ENCODE data around the gene ALPL.

ALPL gene

DNA sequence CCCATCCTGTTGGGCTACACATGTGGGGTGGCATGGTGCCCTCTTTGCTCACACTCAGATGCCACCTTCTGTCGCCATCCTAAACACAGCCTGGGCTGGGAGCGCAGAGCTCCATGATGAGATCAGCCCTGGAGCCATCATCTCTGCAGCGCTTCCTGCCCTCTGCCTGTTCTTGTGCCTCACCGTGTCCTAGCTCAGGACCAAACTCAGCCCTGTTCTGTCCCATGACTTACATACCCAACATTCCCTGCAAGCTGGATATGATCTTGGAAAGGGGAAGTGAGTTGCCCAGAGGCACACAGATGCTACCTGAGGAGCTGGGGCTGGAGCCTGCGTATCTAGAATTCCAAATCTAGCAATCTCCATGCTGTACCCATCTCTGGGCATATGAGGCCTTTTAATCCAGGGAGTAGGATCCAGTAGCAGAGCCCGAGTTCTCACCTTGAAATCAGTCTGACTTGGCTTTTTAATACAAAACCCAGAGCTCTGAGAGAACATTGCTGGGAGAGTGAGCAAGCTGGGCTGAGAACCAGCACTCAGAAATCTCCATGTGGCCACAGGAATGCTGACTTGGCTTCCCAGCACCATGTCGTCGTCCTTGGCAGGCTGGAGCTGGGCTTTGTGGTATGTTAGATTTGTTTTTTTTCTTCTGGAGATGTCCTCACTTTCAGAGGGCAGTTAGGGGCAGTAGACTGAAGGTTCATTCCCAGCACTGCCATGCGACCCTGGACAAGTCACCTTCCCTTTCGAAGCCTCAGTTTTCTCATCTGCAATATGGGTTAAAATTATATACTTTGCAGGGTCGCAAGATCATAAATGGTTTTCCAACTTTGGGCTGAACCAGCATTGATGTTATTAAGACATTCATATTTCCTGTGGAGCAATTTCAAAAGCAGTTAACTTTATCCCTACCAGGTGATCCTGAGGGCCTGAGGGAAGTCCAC, 2.6 kb downstream of the ALPL start:
- TF ChIP-seq, protein P1, sequence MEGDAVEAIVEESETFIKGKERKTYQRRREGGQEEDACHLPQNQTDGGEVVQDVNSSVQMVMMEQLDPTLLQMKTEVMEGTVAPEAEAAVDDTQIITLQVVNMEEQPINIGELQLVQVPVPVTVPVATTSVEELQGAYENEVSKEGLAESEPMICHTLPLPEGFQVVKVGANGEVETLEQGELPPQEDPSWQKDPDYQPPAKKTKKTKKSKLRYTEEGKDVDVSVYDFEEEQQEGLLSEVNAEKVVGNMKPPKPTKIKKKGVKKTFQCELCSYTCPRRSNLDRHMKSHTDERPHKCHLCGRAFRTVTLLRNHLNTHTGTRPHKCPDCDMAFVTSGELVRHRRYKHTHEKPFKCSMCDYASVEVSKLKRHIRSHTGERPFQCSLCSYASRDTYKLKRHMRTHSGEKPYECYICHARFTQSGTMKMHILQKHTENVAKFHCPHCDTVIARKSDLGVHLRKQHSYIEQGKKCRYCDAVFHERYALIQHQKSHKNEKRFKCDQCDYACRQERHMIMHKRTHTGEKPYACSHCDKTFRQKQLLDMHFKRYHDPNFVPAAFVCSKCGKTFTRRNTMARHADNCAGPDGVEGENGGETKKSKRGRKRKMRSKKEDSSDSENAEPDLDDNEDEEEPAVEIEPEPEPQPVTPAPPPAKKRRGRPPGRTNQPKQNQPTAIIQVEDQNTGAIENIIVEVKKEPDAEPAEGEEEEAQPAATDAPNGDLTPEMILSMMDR (IDR thresholded peaks at IDR 0.05; ENCODE audit: poor library complexity, severe bottlenecking): no peak
- peaks cover 23% of the 10 kb centered on the region for H3K27me3 ChIP-seq (ENCODE audit: insufficient read depth, poor library complexity, severe bottlenecking)
- no peaks in the 10 kb centered on the region for H3K4me1 ChIP-seq (ENCODE audit: insufficient read depth, poor library complexity, severe bottlenecking)
- H3K4me3 ChIP-seq (ENCODE audit: severe bottlenecking): no peak overlapping the region
- DNase-seq (ENCODE audit: low spot score) (no peak), ATAC-seq (ENCODE audit: low read depth) (no peak)
- H3K27ac ChIP-seq (ENCODE audit: poor library complexity, severe bottlenecking): no peak overlapping the region
- H3K9me3 ChIP-seq (ENCODE audit: severe bottlenecking): no peaks in the 10 kb centered on the region
- H3K36me3 ChIP-seq (ENCODE audit: low read depth): no peaks in the 10 kb centered on the region

DNA sequence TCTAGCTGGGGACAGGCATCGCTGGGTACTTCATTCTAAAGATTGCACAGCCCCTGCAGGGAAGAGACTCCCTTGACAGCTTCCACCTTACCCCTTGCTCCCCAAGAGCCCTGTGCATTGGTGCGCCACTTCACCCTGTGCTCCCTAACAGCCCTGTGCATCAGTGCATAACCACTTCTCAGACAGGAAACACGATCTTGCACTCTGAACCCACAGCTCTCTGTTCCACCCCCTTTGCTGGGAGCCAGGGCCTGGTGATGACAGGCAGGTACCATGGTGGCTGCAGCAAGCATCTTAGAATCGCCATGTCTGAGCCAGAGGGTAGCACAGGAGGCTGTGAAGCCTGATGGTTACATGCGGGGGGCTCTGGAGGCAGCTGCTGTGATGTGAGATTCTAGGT, 5.0 kb downstream of the ALPL start:
- no peak for ATAC-seq (ENCODE audit: low read depth)
- Histone ChIP-seq H3K4me3 (ENCODE audit: severe bottlenecking) (no peak overlapping the region), H3K27me3 (ENCODE audit: insufficient read depth, poor library complexity, severe bottlenecking) (peaks cover 17% of the 10 kb centered on the region), H3K36me3 (ENCODE audit: low read depth) (no peaks in the 10 kb centered on the region), H3K27ac (ENCODE audit: poor library complexity, severe bottlenecking) (no peak overlapping the region), H3K9me3 (ENCODE audit: severe bottlenecking) (no peaks in the 10 kb centered on the region), H3K4me1 (ENCODE audit: insufficient read depth, poor library complexity, severe bottlenecking) (no peaks in the 10 kb centered on the region)
- DNase-seq (ENCODE audit: low spot score): no peak
- TF ChIP-seq, protein P1 (IDR thresholded peaks at IDR 0.05; ENCODE audit: poor library complexity, severe bottlenecking): no peak

DNA sequence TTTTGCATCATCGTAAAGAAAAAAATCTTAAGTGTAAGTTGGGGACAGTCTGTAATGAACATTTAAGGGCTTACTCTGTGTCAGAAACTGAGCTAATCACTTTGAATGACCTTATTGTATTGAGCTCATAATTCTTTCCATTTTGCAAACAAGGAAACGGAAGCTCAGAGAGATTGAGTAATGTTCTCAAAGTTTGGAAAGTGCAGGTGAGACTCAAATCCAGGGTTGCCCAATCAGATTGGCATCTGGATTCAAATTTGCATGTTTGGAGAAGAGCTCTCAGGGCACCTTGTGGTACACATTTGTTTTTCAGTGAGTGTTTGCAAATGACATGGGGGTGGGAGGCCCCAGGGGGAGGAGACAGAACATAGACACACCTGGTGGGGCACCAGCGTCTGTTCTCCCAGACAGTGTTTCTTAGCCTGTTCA, 8.0 kb downstream of the ALPL start:
- ATAC-seq (ENCODE audit: low read depth) (no peak), DNase-seq (ENCODE audit: low spot score) (no peak)
- Histone ChIP-seq H3K36me3 (ENCODE audit: low read depth) (no peaks in the 10 kb centered on the region), H3K27me3 (ENCODE audit: insufficient read depth, poor library complexity, severe bottlenecking) (no peaks in the 10 kb centered on the region), H3K4me1 (ENCODE audit: insufficient read depth, poor library complexity, severe bottlenecking) (no peaks in the 10 kb centered on the region), H3K27ac (ENCODE audit: poor library complexity, severe bottlenecking) (no peak overlapping the region), H3K4me3 (ENCODE audit: severe bottlenecking) (no peak overlapping the region), H3K9me3 (ENCODE audit: severe bottlenecking) (no peaks in the 10 kb centered on the region)
- TF ChIP-seq, protein P1 (IDR thresholded peaks at IDR 0.05; ENCODE audit: poor library complexity, severe bottlenecking): no peak

DNA sequence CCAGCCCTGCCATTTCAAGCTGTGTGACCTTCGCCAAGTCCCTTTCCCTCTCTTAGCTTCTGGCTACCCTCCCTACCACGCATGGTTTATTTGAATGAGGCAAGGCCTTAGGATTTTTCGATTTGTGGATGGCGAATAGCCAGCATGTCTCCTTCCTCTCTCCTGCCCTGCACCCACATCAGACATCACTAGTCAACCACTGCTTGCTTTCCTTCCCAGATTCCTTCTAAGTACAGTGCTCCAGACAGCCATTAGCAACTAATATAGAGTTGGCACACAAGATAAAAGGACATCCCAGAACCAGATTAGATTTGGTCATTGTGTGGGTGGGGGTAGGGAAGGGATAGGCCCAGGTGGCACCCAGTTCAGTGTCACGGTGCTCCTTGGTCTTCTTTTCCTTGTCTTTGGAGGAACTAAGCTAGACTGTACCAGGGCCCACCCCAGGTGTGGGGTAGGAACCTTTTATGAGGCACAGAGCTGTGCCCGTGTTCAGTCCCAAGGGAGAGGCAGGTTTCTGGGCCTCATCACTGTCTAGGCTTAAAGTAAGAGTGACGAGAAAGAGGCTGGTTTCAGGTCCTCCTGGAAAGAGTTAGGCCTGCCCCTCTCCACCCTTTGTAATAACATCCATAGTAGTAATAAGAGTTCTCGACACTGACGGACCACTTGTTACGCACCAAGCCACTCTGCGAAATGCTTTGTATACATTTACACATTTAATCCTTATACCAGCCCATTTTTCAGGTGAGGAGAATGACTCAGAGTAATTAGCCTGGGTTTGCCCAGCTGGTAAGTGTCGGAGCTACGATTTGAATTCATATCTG, 8.6 kb downstream of the ALPL start:
- DNase-seq (ENCODE audit: low spot score) (no peak), ATAC-seq (ENCODE audit: low read depth) (no peak)
- Histone ChIP-seq H3K36me3 (ENCODE audit: low read depth) (no peaks in the 10 kb centered on the region), H3K27me3 (ENCODE audit: insufficient read depth, poor library complexity, severe bottlenecking) (no peaks in the 10 kb centered on the region), H3K27ac (ENCODE audit: poor library complexity, severe bottlenecking) (no peak overlapping the region), H3K9me3 (ENCODE audit: severe bottlenecking) (no peaks in the 10 kb centered on the region), H3K4me3 (ENCODE audit: severe bottlenecking) (no peak overlapping the region), H3K4me1 (ENCODE audit: insufficient read depth, poor library complexity, severe bottlenecking) (no peaks in the 10 kb centered on the region)
- TF ChIP-seq, protein P1 (IDR thresholded peaks at IDR 0.05; ENCODE audit: poor library complexity, severe bottlenecking): no peak
